Esophagus squamous epithelium (tissue), 4 donors: ENCODE measurements around the gene MEGF9.

ENCODE experiments used
- CTCF ChIP-seq, 6 experiments: fragments of 450-650 bp in 4 of 6; fragments of 200-600 bp in 2 of 6; sonication (generic) in 2 of 6; IDR thresholded peaks; one replicate each; pipeline ENCODE4 v1.5.1; 2016 to 2019; ENCODE audit warnings: antibody characterized with exemption in 6 of 6, mild to moderate bottlenecking in 4 of 6, moderate library complexity in 4 of 6
- POLR2A ChIP-seq, 4 donors: fragments of 450-650 bp; IDR thresholded peaks; one replicate each; pipeline ENCODE4 v1.6.1; 2017; ENCODE audit warnings: antibody characterized with exemption in 4 of 4, mild to moderate bottlenecking in 4 of 4, moderate library complexity in 3 of 4

- TF ChIP-seq CTCF (IDR thresholded peaks at IDR 0.05) (no peak), POLR2A (IDR thresholded peaks at IDR 0.05) (no peak)
Measured at GRCh38 chr9:120571443-120572257, 142.6 kb downstream of the MEGF9 start.
